Panc1 (cell line): ENCODE data around the gene KPTN.

Source experiments
- CTCF ChIP-seq: fragments of 450-650 bp; IDR thresholded peaks from 2 replicates; pipeline ENCODE4 v1.5.1; 2017; ENCODE audit warnings: mild to moderate bottlenecking
- TF ChIP-seq, protein P1 (sequence below), 2 experiments: IDR thresholded peaks; 2 replicates each; pipeline ENCODE4 v1.6.1; 2011 to 2012; ENCODE audit warnings: low read depth in 2 of 2, control low read depth in 1 of 2, low read length in 1 of 2, mild to moderate bottlenecking in 1 of 2, moderate library complexity in 1 of 2; ENCODE audit not compliant: insufficient read depth in 1 of 2

DNA sequence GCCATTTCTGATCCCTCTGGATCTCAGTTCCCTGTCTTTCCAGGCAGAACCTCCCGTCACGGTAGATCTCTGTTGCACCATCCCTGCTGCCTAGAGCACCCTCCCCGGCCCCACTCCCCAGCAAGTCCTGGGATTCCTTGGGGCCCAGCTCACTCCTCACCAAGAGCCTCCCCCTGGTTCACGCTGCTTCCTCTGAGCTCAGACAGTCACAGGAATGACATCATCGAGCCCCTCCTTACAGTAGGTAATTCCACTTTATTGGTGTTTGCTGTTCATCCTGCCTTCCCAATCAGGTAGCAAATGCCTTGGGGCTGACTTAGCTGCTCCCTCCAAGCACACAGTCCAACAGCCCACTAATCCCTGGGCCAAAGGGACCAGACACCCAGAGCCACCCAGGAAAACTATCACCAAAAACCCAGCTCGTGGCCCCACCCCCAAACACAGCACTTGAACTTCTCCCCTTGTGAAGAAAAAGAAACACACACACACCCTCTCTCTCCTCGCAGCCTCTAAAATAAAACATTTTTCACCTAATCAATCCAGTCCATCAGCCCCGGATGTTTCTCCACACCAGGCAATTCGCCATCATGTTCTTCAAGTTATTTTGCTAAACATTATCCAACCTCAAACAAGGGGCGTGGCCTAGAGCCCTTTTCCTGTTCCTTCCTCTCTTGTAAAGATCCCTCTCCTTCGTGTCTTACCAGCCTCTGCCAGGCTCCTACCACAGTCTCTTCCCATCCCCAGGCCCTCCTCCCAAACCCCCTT, 28.3 kb upstream of the KPTN start:
- TF ChIP-seq CTCF = no peak
- TF ChIP-seq, protein P1, sequence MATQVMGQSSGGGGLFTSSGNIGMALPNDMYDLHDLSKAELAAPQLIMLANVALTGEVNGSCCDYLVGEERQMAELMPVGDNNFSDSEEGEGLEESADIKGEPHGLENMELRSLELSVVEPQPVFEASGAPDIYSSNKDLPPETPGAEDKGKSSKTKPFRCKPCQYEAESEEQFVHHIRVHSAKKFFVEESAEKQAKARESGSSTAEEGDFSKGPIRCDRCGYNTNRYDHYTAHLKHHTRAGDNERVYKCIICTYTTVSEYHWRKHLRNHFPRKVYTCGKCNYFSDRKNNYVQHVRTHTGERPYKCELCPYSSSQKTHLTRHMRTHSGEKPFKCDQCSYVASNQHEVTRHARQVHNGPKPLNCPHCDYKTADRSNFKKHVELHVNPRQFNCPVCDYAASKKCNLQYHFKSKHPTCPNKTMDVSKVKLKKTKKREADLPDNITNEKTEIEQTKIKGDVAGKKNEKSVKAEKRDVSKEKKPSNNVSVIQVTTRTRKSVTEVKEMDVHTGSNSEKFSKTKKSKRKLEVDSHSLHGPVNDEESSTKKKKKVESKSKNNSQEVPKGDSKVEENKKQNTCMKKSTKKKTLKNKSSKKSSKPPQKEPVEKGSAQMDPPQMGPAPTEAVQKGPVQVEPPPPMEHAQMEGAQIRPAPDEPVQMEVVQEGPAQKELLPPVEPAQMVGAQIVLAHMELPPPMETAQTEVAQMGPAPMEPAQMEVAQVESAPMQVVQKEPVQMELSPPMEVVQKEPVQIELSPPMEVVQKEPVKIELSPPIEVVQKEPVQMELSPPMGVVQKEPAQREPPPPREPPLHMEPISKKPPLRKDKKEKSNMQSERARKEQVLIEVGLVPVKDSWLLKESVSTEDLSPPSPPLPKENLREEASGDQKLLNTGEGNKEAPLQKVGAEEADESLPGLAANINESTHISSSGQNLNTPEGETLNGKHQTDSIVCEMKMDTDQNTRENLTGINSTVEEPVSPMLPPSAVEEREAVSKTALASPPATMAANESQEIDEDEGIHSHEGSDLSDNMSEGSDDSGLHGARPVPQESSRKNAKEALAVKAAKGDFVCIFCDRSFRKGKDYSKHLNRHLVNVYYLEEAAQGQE (IDR thresholded peaks at IDR 0.05; ENCODE audit: insufficient read depth in 1 of 2, low read depth in 2 of 2, low read length in 1 of 2) = no peak
